ENCODE measurements around the gene ACER1. TPM values are rescaled to one million over a fixed set of nuclear protein-coding genes. Genes with fewer than 3 reads are reported as not detected.

ACER1 gene
- total RNA-seq, 3 donors from 2014 or later, result not detected

GRCh38 chr19:6268382-6268771 lies 65.0 kb downstream of the ACER1 start:
- Histone ChIP-seq H3K9me3 (no peaks in the 10 kb centered on the region), H3K4me1 (ENCODE audit: low read depth) (peaks cover 13% of the 10 kb centered on the region), H3K4me3 (no peak overlapping the region), H3K36me3 (ENCODE audit: low read depth) (no peaks in the 10 kb centered on the region)
- ATAC-seq (no peak), DNase-seq (no peak)
- TF ChIP-seq CTCF (IDR thresholded peaks at IDR 0.05), result no peak
- intact Hi-C loops (cut with DNase I, micrococcal nuclease), result no loop called here

DNA sequence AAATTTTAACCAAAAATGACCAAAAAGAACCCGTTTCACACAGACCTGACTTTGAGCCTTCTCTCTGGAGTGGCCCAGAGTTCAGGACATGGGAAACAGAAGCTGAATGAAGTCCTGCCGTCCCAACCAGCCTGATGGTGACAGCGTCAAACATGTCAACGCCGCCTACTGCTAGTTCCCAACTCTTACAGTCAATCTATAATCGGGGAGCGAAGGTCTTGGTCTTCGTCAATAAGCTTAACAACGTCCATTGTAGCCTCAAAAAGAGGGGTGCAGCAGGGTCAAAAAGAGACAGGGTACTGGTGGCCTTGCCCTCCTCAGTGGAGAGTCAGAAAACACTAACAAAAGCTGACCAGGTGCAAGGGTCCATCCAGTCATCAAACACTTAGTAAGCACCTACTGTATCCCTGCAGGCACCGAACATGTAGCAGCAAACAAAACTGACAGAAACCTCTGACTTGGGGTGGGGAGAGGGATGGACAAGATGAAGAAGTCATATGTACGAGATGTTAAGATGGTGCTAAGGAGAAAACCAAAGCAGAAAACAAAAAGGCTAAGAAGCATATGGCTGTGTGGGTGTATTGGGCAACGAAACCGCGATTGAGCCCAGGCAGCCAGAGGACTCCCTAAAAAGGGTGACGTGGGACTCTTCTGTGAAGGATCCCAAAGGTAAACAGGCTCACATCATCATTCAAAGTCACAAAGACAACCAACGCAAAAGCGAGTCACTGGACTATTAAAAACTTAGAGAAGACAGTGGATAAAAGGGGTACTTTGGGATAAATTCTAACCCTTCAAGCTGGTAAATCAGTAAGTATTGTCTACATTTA lies 65.6 kb downstream of the ACER1 start:
- no peak for DNase-seq
- ATAC-seq, result no peak

GRCh38 chr19:6264803-6265202 lies 68.6 kb downstream of the ACER1 start:
- no peak for DNase-seq
- no peaks in the 10 kb centered on the region for H3K36me3 ChIP-seq (ENCODE audit: low read depth)
- intact Hi-C loops (cut with DNase I, micrococcal nuclease), result no loop called here
- no peak for TF ChIP-seq CTCF (IDR thresholded peaks at IDR 0.05)
- peaks cover 3% of the 10 kb centered on the region for H3K4me1 ChIP-seq (ENCODE audit: low read depth)
- H3K4me3 ChIP-seq, result no peak overlapping the region
- ATAC-seq, result no peak
- H3K9me3 ChIP-seq, result no peaks in the 10 kb centered on the region

More for the DNA sequence above, 65.6 kb downstream of the ACER1 start:
- Histone ChIP-seq H3K4me3 (no peak overlapping the region), H3K4me1 (ENCODE audit: low read depth) (peaks cover 11% of the 10 kb centered on the region), H3K36me3 (ENCODE audit: low read depth) (no peaks in the 10 kb centered on the region), H3K9me3 (no peaks in the 10 kb centered on the region)
- intact Hi-C loops (cut with DNase I, micrococcal nuclease), result no loop called here
- no peak for TF ChIP-seq CTCF (IDR thresholded peaks at IDR 0.05)

GRCh38 chr19:6263735-6264444 lies 69.5 kb downstream of the ACER1 start:
- TF ChIP-seq CTCF (IDR thresholded peaks at IDR 0.05), result no peak
- Histone ChIP-seq H3K36me3 (ENCODE audit: low read depth) (no peaks in the 10 kb centered on the region), H3K4me1 (ENCODE audit: low read depth) (peaks cover 3% of the 10 kb centered on the region), H3K9me3 (no peaks in the 10 kb centered on the region), H3K4me3 (no peak overlapping the region)
- peak; percentile 63 for ATAC-seq
- DNase-seq, result peak in 1 of 3 donors; percentile 18
- intact Hi-C loops (cut with DNase I, micrococcal nuclease), result no loop called here

- Histone ChIP-seq H3K9me3 (no peaks in the 10 kb centered on the region), H3K4me1 (ENCODE audit: low read depth) (peaks cover 3% of the 10 kb centered on the region), H3K36me3 (ENCODE audit: low read depth) (no peaks in the 10 kb centered on the region), H3K4me3 (no peak overlapping the region)
- ATAC-seq (no peak), DNase-seq (no peak)
- no peak for TF ChIP-seq CTCF (IDR thresholded peaks at IDR 0.05)
- intact Hi-C loops (cut with DNase I, micrococcal nuclease), result no loop called here
Measured at GRCh38 chr19:6263306-6263705, 70.1 kb downstream of the ACER1 start.
